Activated CD8-positive, alpha-beta memory T cell treated with anti-CD3 and anti-CD28 coated beads, Interleukin-2, amount 50 U/mL, for 1 hour (primary cell): ENCODE results near the gene TMBIM1.

ENCODE experiments used
- DNase-seq: peaks from one replicate; pipeline ENCODE4 v3.0.0-alpha.2; 2020; ENCODE audit errors: extremely low read depth

TMBIM1 gene

GRCh38 chr2:218272531-218273212 is 19.6 kb downstream of the TMBIM1 start:
- peak; percentile 58 for DNase-seq

- no peak for DNase-seq
These were observed 20.3 kb downstream of the TMBIM1 start for GRCh38 chr2:218271865-218272530.

GRCh38 chr2:218271487-218271797 is 20.9 kb downstream of the TMBIM1 start:
- DNase-seq, result no peak

- DNase-seq, result no peak
These were observed 21.4 kb downstream of the TMBIM1 start for GRCh38 chr2:218270721-218271486.

- peak; percentile 98 for DNase-seq
These were observed 22.2 kb downstream of the TMBIM1 start, which contains the start of the genes AAMP and PNKD for GRCh38 chr2:218269900-218270720. Gene AAMP (minus strand): TSS chr2:218270137. CDS start chr2:218270086, 51 bp downstream. Gene PNKD (plus strand): TSS chr2:218270519. CDS start chr2:218270536, 17 bp downstream.

- no peak for DNase-seq
These were observed 25.0 kb downstream of the TMBIM1 start for GRCh38 chr2:218267259-218267658.

GRCh38 chr2:218266316-218266979 is 25.9 kb downstream of the TMBIM1 start:
- no peak for DNase-seq

GRCh38 chr2:218265626-218266025 is 26.7 kb downstream of the TMBIM1 start:
- no peak for DNase-seq

GRCh38 chr2:218264773-218265561 is 27.3 kb downstream of the TMBIM1 start:
- no peak for DNase-seq

- DNase-seq, result no peak
These were observed 28.3 kb downstream of the TMBIM1 start for GRCh38 chr2:218263817-218264641.

GRCh38 chr2:218262631-218263586 is 29.4 kb downstream of the TMBIM1 start:
- DNase-seq, result no peak

GRCh38 chr2:218262237-218262600 is 30.1 kb downstream of the TMBIM1 start:
- no peak for DNase-seq

- DNase-seq, result no peak
These were observed 30.7 kb downstream of the TMBIM1 start for GRCh38 chr2:218261423-218262236.

GRCh38 chr2:218260742-218261422 is 31.4 kb downstream of the TMBIM1 start, which contains the start of gene GPBAR1:
Gene GPBAR1 (plus strand): TSS chr2:218261015. CDS start chr2:218262725, 1,710 bp downstream.
- DNase-seq, result no peak

GRCh38 chr2:218260166-218260565 is 32.1 kb downstream of the TMBIM1 start:
- DNase-seq, result no peak

- no peak for DNase-seq
These were observed 33.0 kb downstream of the TMBIM1 start for GRCh38 chr2:218259099-218259961.
